Globus pallidus (tissue), 1 donor: ENCODE results near the gene EIF2AK3.

Experiments
- DNase-seq: peaks from one replicate; pipeline ENCODE4 v3.0.0-alpha.2; 2015; ENCODE audit warnings: low spot score

EIF2AK3 gene

DNA sequence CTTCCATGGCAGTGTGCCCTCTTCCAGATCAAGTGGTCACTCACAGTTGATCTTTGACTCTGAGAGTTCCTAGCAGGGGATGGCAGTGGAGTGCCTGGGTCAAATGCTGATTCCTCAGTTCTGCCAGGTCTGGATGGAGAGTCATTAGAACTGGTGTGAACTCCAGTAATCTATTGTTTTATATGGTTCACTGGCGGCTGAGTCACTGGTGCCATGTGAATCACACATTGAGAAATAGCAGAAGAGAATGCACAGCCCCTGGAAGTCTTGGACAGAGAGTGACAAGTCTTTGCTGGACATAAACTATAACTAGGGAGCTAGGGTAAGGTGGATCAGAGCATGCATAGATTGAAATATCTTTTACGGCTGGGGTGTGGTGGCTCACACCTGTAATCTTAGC lies 86.9 kb downstream of the EIF2AK3 start:
- DNase-seq = no peak

DNA sequence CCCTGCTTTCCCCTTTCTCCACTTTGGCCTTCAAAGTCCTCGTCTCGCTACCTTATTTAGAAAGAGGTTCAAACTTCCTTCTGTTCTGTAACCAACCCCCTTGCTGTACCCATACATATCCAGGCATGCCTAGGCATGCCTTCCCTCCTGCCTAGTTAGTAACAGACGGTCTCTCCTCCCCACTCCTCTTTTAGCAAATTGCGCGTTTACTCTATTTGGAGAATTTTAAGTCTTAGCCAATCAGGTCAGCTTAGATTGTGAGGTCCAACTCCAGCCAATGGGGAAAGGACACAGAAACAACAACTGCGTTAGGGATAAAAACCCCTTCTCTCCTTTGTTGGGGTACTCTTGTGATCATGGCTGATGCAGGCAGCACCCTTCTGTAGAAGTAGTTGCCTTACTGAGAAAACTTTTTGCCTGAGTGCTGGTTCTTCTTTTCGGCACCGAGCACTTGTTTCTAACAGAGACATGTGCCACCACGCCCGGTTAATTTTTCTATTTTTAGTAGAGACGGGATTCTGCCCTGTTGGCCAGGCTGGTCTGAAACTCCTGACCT lies 88.8 kb downstream of the EIF2AK3 start:
- no peak for DNase-seq

DNA sequence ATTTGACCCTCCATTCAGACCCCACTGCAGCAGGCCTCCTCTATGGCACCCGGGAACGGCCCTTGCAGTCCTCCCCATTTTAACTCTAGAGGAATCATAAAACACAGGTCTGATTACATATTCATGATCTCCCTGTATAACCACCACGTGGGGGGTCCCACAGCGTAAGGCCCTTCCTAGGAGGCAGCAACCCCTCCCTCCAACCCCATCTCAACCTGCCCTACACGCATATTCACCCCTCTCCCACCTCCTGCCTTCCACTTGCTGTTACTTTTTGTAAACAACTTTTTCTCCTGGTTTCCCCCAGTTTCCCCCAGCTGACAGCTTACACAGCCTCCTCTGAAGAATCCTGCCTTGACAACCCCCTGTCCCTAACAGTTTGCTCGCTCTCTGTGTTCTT lies 89.6 kb downstream of the EIF2AK3 start:
- DNase-seq = no peak

DNA sequence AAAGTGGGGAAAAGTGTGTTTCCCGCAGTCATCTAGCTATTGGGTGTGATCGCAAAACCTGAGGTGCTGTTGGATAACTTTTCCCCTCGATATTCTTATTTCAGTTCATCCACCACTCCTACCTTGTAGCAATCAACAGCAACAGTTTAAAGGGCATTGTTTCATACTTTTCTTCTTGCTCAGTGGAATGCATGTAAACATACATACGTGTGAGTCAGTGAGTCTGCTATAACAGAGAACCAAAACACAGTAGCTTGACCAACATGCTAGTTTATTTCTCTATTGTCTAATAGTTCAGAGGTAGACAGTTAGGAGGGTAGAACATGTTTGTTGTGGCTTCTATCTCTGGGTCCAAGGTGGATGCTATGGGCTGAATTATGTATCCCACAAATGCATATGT lies 97.2 kb downstream of the EIF2AK3 start:
- no peak for DNase-seq

DNA sequence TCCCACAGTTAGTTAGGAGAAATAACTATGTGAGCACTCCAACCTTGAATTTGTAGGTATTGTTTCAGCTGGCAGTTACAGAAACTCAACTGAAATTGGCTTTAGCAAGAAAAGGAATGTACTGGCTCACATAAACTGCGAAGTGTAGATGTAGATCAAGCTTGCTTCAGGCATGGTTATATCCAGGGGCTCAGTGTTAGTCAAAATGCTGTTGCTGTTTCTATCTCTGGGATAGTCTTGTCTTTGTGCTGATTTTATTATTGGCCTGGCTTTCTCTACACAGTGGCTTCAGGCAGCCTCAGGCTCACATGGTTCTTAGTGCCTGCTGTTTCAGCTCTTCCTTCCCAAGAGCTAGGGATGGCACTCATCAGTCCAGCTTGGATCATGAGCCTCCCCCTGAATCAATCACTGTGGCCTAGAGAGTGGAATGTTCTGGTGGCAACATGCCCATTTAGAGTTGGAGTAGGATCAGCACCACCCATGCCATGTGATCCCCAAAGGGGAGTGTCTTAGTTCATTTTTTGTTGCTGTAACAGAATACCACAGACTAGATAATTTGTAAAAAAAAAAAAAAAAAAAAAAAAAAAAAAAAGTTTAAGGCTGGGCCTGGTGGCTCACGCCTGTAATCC lies 105.7 kb downstream of the EIF2AK3 start:
- no peak for DNase-seq

DNA sequence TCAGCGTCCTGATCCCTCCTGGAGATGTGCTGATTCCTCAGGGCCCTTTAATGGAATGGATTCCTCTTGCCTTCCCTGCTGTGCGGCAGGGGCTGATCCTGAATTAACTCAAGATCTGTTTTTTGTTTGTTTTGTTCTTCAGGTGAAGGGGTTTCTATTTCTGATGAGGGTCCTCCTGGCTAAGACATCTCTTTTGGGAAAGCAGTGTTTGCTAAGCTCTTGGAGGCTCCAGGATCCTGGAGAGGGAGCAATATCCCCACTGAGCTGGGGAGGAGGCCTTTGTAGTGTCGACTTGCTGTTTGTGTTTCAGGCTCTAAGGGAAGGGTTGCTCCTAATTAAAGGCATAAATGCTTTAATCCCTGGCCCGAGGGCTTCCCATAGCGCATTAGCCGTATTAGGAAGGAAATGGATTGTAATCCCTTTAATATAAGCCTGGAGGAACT lies 109.5 kb downstream of the EIF2AK3 start:
- no peak for DNase-seq
